Astrocyte (in vitro differentiated cells and primary cell): Measurements from ENCODE around the gene ZFP42.

Experiments
- EZH2 ChIP-seq: IDR thresholded peaks from 2 replicates; pipeline ENCODE4 v1.6.1; 2012; ENCODE audit warnings: mild to moderate bottlenecking, low read length, inconsistent platforms; ENCODE audit not compliant: insufficient read depth
- TF ChIP-seq, protein P1 (sequence below): IDR thresholded peaks from 2 replicates; pipeline ENCODE4 v1.5.1; 2011; ENCODE audit warnings: low read depth, mild to moderate bottlenecking, inconsistent platforms, low read length, moderate library complexity; ENCODE audit not compliant: insufficient read depth

DNA sequence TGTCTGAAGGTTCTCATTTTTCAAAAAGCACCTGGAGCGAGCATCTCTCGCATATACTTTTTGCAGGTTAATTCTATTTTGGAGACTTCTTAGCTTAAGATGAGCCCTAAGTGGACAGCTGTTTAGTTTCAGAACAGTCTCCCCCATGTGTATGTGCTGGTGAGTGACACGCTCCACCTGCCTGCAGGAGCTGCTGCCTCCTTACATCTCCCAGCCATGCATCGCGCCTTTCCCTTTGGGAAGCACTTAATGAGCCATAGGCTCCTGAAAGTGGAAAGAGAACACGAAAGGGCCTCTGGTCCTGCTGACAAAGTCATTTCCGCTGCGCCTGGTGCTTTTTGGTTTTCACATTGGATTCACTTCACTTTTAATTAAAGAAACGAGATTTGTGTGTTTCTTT, 57.7 kb downstream of the ZFP42 start:
- TF ChIP-seq, protein P1, sequence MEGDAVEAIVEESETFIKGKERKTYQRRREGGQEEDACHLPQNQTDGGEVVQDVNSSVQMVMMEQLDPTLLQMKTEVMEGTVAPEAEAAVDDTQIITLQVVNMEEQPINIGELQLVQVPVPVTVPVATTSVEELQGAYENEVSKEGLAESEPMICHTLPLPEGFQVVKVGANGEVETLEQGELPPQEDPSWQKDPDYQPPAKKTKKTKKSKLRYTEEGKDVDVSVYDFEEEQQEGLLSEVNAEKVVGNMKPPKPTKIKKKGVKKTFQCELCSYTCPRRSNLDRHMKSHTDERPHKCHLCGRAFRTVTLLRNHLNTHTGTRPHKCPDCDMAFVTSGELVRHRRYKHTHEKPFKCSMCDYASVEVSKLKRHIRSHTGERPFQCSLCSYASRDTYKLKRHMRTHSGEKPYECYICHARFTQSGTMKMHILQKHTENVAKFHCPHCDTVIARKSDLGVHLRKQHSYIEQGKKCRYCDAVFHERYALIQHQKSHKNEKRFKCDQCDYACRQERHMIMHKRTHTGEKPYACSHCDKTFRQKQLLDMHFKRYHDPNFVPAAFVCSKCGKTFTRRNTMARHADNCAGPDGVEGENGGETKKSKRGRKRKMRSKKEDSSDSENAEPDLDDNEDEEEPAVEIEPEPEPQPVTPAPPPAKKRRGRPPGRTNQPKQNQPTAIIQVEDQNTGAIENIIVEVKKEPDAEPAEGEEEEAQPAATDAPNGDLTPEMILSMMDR = no peak
- no peak for TF ChIP-seq EZH2
